H1 (cell line): ENCODE measurements around the gene PIGS. TPM values are rescaled to one million over a fixed set of nuclear protein-coding genes. Genes with fewer than 3 reads are reported as not detected.

Source experiments
- BACH1 ChIP-seq: IDR thresholded peaks from 2 replicates; pipeline ENCODE4 v1.6.1; 2012; ENCODE audit warnings: low read length, improper control_type of control experiment
- HDAC2 ChIP-seq, 2 experiments: fragments of 300-600 bp in 1 of 2; sonication (generic) in 1 of 2; IDR thresholded peaks; 2 replicates each; pipeline ENCODE4 v1.6.1; 2011 to 2012; ENCODE audit warnings: low read depth in 2 of 2, low read length in 2 of 2, mild to moderate bottlenecking in 2 of 2, moderate library complexity in 2 of 2, borderline replicate concordance in 1 of 2, inconsistent platforms in 1 of 2
- JUN ChIP-seq: IDR thresholded peaks from 2 replicates; pipeline ENCODE4 v1.6.1; 2011; ENCODE audit warnings: low read depth, mild to moderate bottlenecking, improper control_type of control experiment, low read length
- KDM1A ChIP-seq: fragments of 200-600, 300-600 bp; sonication (generic); IDR thresholded peaks from 2 replicates; pipeline ENCODE4 v1.7.1; 2016; ENCODE audit warnings: mild to moderate bottlenecking, low read length, borderline replicate concordance
- MAFK ChIP-seq: IDR thresholded peaks from 2 replicates; pipeline ENCODE4 v1.6.1; 2012; ENCODE audit warnings: low read depth, mild to moderate bottlenecking, improper control_type of control experiment, low read length
- NANOG ChIP-seq: IDR thresholded peaks from 2 replicates; pipeline ENCODE4 v1.6.1; 2011; ENCODE audit warnings: low read length, low read depth, mild to moderate bottlenecking, inconsistent platforms; ENCODE audit not compliant: insufficient read depth, poor library complexity, severe bottlenecking
- SRF ChIP-seq: IDR thresholded peaks from 2 replicates; pipeline ENCODE4 v1.6.1; 2011; ENCODE audit warnings: mild to moderate bottlenecking, low read depth, low read length, moderate library complexity
- SUZ12 ChIP-seq: fragments of 200-600 bp; sonication (generic); IDR thresholded peaks from 2 replicates; pipeline ENCODE4 v1.6.1; 2012; ENCODE audit warnings: mild to moderate bottlenecking, inconsistent platforms, low read length, moderate library complexity, mixed read lengths
- YY1 ChIP-seq: IDR thresholded peaks from 2 replicates; pipeline ENCODE4 v1.6.1; 2011; ENCODE audit warnings: low read depth, mild to moderate bottlenecking, low read length
- ZNF274 ChIP-seq: IDR thresholded peaks from 2 replicates; pipeline ENCODE4 v1.7.0; 2012; ENCODE audit warnings: low read length, borderline replicate concordance; ENCODE audit errors: extremely low read depth
- polyA plus RNA-seq, 7 experiments: library from polyadenylated mRNA; depleted of rRNA in 3 of 7; stranded (reverse) in 5 of 7; unstranded in 2 of 7; fragments of >200 nt in 5 of 7; fragments of 200-250 nt in 2 of 7; gene quantifications; 1 replicate in 5 of 7; 2 replicates in 1 of 7; 4 replicates in 1 of 7; pipeline versions ENCODE4 v1.2.1 to v1.2.3, GENCODE V29; 2011 to 2013; ENCODE audit warnings: missing spikeins in 2 of 7, mixed read lengths in 2 of 7
- total RNA-seq: library from RNA; stranded (reverse); fragmentation: NEBNext Ultra II Directional; extraction: Animal tissue kit (Norgen Biotek cat#: 25700); gene quantifications from 2 replicates; pipeline ENCODE4 v1.2.1, GENCODE V29; 2021
- TF ChIP-seq, protein P1 (sequence below): fragments of 300-600 bp; sonication (generic); IDR thresholded peaks from 2 replicates; pipeline ENCODE4 v1.7.1; 2012; ENCODE audit warnings: low read length, moderate library complexity, mild to moderate bottlenecking, inconsistent platforms; ENCODE audit not compliant: insufficient replicate concordance

PIGS gene
- total and polyA plus RNA-seq, 2 of the 8 experiments (the other 6 are each of a cell fraction or from before 2014, with no cell fraction given) = 44.3 to 50.6 TPM

DNA sequence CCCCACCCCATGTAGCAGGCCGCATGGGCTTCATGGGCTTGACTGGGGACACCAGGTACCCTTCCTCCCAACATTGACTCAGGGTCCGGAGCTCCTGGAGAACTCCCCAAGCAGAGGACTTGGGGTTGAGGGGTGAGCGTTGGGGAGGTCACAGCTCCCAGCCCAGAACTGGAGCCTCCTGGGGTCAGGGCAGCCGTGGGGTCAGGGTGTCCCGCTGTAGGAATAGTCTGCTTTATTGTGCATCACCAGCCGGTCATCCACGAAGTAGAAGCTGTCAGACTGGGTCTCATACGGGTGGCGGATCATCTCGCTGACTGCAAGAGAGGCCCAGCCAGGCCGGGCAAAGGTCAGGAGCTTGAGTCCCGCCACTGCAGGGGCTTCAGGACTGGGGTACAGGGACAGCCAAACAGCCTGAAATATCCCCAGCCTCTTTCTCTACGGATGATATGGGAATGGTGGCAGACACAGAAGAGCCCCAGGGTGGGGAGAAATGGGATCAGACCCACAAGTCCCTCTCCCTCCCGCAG, 24.2 kb downstream of the PIGS start (continued):
- TF ChIP-seq, protein P1, sequence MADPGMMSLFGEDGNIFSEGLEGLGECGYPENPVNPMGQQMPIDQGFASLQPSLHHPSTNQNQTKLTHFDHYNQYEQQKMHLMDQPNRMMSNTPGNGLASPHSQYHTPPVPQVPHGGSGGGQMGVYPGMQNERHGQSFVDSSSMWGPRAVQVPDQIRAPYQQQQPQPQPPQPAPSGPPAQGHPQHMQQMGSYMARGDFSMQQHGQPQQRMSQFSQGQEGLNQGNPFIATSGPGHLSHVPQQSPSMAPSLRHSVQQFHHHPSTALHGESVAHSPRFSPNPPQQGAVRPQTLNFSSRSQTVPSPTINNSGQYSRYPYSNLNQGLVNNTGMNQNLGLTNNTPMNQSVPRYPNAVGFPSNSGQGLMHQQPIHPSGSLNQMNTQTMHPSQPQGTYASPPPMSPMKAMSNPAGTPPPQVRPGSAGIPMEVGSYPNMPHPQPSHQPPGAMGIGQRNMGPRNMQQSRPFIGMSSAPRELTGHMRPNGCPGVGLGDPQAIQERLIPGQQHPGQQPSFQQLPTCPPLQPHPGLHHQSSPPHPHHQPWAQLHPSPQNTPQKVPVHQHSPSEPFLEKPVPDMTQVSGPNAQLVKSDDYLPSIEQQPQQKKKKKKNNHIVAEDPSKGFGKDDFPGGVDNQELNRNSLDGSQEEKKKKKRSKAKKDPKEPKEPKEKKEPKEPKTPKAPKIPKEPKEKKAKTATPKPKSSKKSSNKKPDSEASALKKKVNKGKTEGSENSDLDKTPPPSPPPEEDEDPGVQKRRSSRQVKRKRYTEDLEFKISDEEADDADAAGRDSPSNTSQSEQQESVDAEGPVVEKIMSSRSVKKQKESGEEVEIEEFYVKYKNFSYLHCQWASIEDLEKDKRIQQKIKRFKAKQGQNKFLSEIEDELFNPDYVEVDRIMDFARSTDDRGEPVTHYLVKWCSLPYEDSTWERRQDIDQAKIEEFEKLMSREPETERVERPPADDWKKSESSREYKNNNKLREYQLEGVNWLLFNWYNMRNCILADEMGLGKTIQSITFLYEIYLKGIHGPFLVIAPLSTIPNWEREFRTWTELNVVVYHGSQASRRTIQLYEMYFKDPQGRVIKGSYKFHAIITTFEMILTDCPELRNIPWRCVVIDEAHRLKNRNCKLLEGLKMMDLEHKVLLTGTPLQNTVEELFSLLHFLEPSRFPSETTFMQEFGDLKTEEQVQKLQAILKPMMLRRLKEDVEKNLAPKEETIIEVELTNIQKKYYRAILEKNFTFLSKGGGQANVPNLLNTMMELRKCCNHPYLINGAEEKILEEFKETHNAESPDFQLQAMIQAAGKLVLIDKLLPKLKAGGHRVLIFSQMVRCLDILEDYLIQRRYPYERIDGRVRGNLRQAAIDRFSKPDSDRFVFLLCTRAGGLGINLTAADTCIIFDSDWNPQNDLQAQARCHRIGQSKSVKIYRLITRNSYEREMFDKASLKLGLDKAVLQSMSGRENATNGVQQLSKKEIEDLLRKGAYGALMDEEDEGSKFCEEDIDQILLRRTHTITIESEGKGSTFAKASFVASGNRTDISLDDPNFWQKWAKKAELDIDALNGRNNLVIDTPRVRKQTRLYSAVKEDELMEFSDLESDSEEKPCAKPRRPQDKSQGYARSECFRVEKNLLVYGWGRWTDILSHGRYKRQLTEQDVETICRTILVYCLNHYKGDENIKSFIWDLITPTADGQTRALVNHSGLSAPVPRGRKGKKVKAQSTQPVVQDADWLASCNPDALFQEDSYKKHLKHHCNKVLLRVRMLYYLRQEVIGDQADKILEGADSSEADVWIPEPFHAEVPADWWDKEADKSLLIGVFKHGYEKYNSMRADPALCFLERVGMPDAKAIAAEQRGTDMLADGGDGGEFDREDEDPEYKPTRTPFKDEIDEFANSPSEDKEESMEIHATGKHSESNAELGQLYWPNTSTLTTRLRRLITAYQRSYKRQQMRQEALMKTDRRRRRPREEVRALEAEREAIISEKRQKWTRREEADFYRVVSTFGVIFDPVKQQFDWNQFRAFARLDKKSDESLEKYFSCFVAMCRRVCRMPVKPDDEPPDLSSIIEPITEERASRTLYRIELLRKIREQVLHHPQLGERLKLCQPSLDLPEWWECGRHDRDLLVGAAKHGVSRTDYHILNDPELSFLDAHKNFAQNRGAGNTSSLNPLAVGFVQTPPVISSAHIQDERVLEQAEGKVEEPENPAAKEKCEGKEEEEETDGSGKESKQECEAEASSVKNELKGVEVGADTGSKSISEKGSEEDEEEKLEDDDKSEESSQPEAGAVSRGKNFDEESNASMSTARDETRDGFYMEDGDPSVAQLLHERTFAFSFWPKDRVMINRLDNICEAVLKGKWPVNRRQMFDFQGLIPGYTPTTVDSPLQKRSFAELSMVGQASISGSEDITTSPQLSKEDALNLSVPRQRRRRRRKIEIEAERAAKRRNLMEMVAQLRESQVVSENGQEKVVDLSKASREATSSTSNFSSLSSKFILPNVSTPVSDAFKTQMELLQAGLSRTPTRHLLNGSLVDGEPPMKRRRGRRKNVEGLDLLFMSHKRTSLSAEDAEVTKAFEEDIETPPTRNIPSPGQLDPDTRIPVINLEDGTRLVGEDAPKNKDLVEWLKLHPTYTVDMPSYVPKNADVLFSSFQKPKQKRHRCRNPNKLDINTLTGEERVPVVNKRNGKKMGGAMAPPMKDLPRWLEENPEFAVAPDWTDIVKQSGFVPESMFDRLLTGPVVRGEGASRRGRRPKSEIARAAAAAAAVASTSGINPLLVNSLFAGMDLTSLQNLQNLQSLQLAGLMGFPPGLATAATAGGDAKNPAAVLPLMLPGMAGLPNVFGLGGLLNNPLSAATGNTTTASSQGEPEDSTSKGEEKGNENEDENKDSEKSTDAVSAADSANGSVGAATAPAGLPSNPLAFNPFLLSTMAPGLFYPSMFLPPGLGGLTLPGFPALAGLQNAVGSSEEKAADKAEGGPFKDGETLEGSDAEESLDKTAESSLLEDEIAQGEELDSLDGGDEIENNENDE = no peak
- TF ChIP-seq ZNF274 = no peak
- TF ChIP-seq JUN = no peak
- TF ChIP-seq YY1 = no peak
- TF ChIP-seq MAFK = no peak
- TF ChIP-seq KDM1A = no peak
- no peak for TF ChIP-seq NANOG
- TF ChIP-seq SRF = no peak
- TF ChIP-seq BACH1 = no peak
- no peak for TF ChIP-seq HDAC2 (IDR thresholded peaks at IDR 0.05; ENCODE audit: borderline replicate concordance in 1 of 2, low read depth in 2 of 2, low read length in 2 of 2)
- no peak for TF ChIP-seq SUZ12
